DOHH2 (cell line): ENCODE measurements around the gene HPS3.

ENCODE experiments used
- EZH2phosphoT487 ChIP-seq: fragments of 200-600 bp; sonication (generic); IDR thresholded peaks from 2 replicates; pipeline ENCODE4 v1.6.1; 2017; ENCODE audit warnings: borderline replicate concordance, mild to moderate bottlenecking, antibody characterized with exemption, low read length, moderate library complexity, mixed read lengths
- TF ChIP-seq, protein P1 (sequence below): fragments of 200-600 bp; sonication (generic); IDR thresholded peaks from one replicate; pipeline ENCODE4 v1.5.1; 2014; ENCODE audit warnings: antibody characterized with exemption, mild to moderate bottlenecking, low read depth, low read length; ENCODE audit not compliant: poor library complexity, severe bottlenecking

DNA sequence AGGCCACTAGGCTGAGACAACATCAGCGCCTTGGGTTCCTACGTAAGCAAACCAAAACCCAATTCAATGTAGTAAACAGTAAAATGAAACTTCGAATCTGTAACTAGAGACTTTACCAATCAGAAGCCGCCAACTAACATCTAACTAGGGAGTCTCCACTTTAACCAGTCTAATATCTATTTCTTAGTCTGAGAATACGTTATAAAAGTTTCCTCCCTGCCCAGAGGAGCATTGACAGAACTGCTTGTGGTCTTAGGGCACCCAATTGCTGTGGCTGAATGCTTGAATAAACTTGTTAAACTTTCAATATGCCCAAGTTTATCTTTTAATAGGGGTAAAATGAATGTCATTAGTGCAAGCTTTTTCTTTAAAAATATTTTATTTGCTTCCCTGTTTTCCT lies 87.9 kb downstream of the HPS3 start:
- TF ChIP-seq, protein P1, sequence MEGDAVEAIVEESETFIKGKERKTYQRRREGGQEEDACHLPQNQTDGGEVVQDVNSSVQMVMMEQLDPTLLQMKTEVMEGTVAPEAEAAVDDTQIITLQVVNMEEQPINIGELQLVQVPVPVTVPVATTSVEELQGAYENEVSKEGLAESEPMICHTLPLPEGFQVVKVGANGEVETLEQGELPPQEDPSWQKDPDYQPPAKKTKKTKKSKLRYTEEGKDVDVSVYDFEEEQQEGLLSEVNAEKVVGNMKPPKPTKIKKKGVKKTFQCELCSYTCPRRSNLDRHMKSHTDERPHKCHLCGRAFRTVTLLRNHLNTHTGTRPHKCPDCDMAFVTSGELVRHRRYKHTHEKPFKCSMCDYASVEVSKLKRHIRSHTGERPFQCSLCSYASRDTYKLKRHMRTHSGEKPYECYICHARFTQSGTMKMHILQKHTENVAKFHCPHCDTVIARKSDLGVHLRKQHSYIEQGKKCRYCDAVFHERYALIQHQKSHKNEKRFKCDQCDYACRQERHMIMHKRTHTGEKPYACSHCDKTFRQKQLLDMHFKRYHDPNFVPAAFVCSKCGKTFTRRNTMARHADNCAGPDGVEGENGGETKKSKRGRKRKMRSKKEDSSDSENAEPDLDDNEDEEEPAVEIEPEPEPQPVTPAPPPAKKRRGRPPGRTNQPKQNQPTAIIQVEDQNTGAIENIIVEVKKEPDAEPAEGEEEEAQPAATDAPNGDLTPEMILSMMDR = no peak
- no peak for TF ChIP-seq EZH2phosphoT487
